Psoas muscle (tissue), 8 donors: ENCODE measurements around the gene ACR. TPM values are rescaled to one million over a fixed set of nuclear protein-coding genes. Genes with fewer than 3 reads are reported as not detected.

Experiments used
- ATAC-seq, 4 donors: fragments of 200-7000 bp; cut with Tn5 transposase; one replicate each; pipeline ENCODE4 v1.9.1; 2020; ENCODE audit warnings: moderate library complexity in 3 of 4, mild to moderate bottlenecking in 2 of 4
- DNase-seq, 2 donors: peaks; one replicate each; pipeline ENCODE4 v3.0.0-alpha.2; 2020
- H3K27ac ChIP-seq: fragments of 200-600 bp; one replicate; pipeline ENCODE4 v1.8.0; 2022
- H3K27me3 ChIP-seq, 3 donors: fragments of 200-600 bp in 1 of 3; one replicate each; pipeline versions ENCODE4 v1.6.1 to v1.8.0; 2013 to 2022; ENCODE audit warnings: low read length in 2 of 3, mild to moderate bottlenecking in 2 of 3, moderate library complexity in 1 of 3; ENCODE audit not compliant: insufficient read depth in 3 of 3
- H3K36me3 ChIP-seq, 2 donors: fragments of 200-600 bp in 1 of 2; one replicate each; pipeline versions ENCODE4 v1.6.1 to v1.8.0; 2013 to 2022; ENCODE audit warnings: low read depth in 1 of 2, mild to moderate bottlenecking in 1 of 2, moderate library complexity in 1 of 2; ENCODE audit not compliant: insufficient read depth in 1 of 2
- H3K4me1 ChIP-seq: fragments of 200-600 bp; one replicate; pipeline ENCODE4 v1.8.0; 2022
- H3K4me3 ChIP-seq: fragments of 200-600 bp; one replicate; pipeline ENCODE4 v1.8.0; 2022; ENCODE audit warnings: mild to moderate bottlenecking
- H3K9me3 ChIP-seq: fragments of 200-600 bp; one replicate; pipeline ENCODE4 v1.8.0; 2022
- CTCF ChIP-seq: fragments of 200-600 bp; IDR thresholded peaks from one replicate; pipeline ENCODE4 v1.8.0; 2022; ENCODE audit warnings: antibody characterized with exemption
- WGBS, 3 donors: extraction: QIAGEN DNeasy Blood & Tissue Kit; methylation state at CpG; one replicate each; pipeline versions ENCODE4 v1.1.6 to v1.1.7; 2013; 5-methylcytosine and 5-hydroxymethylcytosine counted together
- intact Hi-C, 2 donors: fragments of 100-400 bp; cut with DNase I; formaldehyde crosslinking; loops; one replicate each; pipeline versions ENCODE4 v1.11.0 to v1.14.2; 2022
- polyA plus RNA-seq, 3 donors: library from polyadenylated mRNA; stranded (reverse); fragments of 200-250 nt; gene quantifications; one replicate each; pipeline ENCODE4 v1.2.3, GENCODE V29; 2013
- total RNA-seq, 4 donors: library from RNA; stranded (reverse); fragmentation: NEBNext Ultra II Directional in 2 of 4; extraction: Animal tissue kit (Norgen Biotek cat#: 25700) in 2 of 4; gene quantifications; one replicate each; pipeline versions ENCODE4 v1.2.1 to v1.2.4, GENCODE V29; 2021 to 2023
- donor health status: healthy with polysubstance abuse.
- donor health status: DM: no; HTN: no; CAD: no; lungs with moderate emphysema.
- donor health status: Bipolar disorder and iron deficiency.
- donor health status: healthy.
- donor health status: DM: yes; HTN: yes; CAD: no.
- donor health status: DM: no; HTN: no; CAD: no.
- donor health status: DM: no; HTN: no; CAD: no.
- donor health status: DM: yes; HTN: yes; CAD: no.

The ACR gene
- total and polyA plus RNA-seq, 7 donors = 0.10 to 0.82 (median 0.26) TPM; not detected in 2

GRCh38 chr22:50708996-50709395, 29.0 kb upstream of the ACR start:
- DNase-seq = peak in 1 of 2 donors; percentile 15
- WGBS, 3 donors = 88 to 92% (median 91%) methylated on average over 6 of the region's 6 CpGs
- Histone ChIP-seq H3K36me3 (no peaks in the 10 kb centered on the region), H3K4me3 (no peak overlapping the region), H3K9me3 (no peaks in the 10 kb centered on the region), H3K27ac (no peak overlapping the region), H3K27me3 (no peaks in the 10 kb centered on the region), H3K4me1 (no peaks in the 10 kb centered on the region)
- TF ChIP-seq CTCF = no peak
- intact Hi-C loops = no loop called here
- ATAC-seq = no peak

- no peak for TF ChIP-seq CTCF
Measured at GRCh38 chr22:50710221-50710620, 27.8 kb upstream of the ACR start.

GRCh38 chr22:50710886-50711285, 27.1 kb upstream of the ACR start:
- no peak for TF ChIP-seq CTCF
- no peak for ATAC-seq
- Histone ChIP-seq H3K27ac (no peak overlapping the region), H3K4me1 (no peaks in the 10 kb centered on the region), H3K27me3 (no peaks in the 10 kb centered on the region), H3K36me3 (peaks cover 0 to 4% of the 10 kb centered on the region in 2 donors), H3K9me3 (no peaks in the 10 kb centered on the region), H3K4me3 (no peak overlapping the region)
- 96 to 97% (median 97%) methylated on average over 38 of the region's 38 CpGs for WGBS, 3 donors
- intact Hi-C loops = no loop called here
- peak in 1 of 2 donors; percentile 31 for DNase-seq

More at GRCh38 chr22:50710221-50710620, 27.8 kb upstream of the ACR start:
- no peaks in the 10 kb centered on the region for H3K27me3 ChIP-seq
- H3K36me3 ChIP-seq = peaks cover 0 to 3% of the 10 kb centered on the region in 2 donors
- no peaks in the 10 kb centered on the region for H3K9me3 ChIP-seq
- H3K4me1 ChIP-seq = no peaks in the 10 kb centered on the region
- 69 to 78% (median 70%) methylated on average over 6 of the region's 6 CpGs for WGBS, 3 donors
- no peak overlapping the region for H3K4me3 ChIP-seq
- H3K27ac ChIP-seq = no peak overlapping the region
- ATAC-seq = no peak
- intact Hi-C loops = no loop called here
- peak in 1 of 2 donors; percentile 17 for DNase-seq

- no peak overlapping the region for H3K4me3 ChIP-seq
- H3K27ac ChIP-seq = no peak overlapping the region
- DNase-seq = peak in 1 of 2 donors; percentile 53
- no peak for ATAC-seq
- H3K9me3 ChIP-seq = no peaks in the 10 kb centered on the region
- intact Hi-C loops = no loop called here
- H3K27me3 ChIP-seq = no peaks in the 10 kb centered on the region
- H3K4me1 ChIP-seq = no peaks in the 10 kb centered on the region
- TF ChIP-seq CTCF = no peak
- H3K36me3 ChIP-seq = peaks cover 0 to 4% of the 10 kb centered on the region in 2 donors
- WGBS, 3 donors = 72 to 80% (median 77%) methylated on average over 16 of the region's 16 CpGs
Measured at GRCh38 chr22:50711446-50712340, 26.3 kb upstream of the ACR start.
